SK-N-MC (cell line): Measurements from ENCODE around the gene ANAPC2.

Experiments used
- DNase-seq: peaks from one replicate; pipeline ENCODE4 v3.0.0-alpha.2; 2011; ENCODE audit warnings: low read depth, low spot score
- H3K27ac ChIP-seq: fragments of 200-600 bp; sonication (generic); 2 replicates; pipeline ENCODE4 v1.5.1; 2016; ENCODE audit warnings: mixed run types
- H3K36me3 ChIP-seq: fragments of 200-600 bp; sonication (generic); 2 replicates; pipeline ENCODE4 v1.6.1; 2017; ENCODE audit warnings: antibody characterized with exemption, low read length, mixed read lengths; ENCODE audit not compliant: insufficient read depth
- H3K4me3 ChIP-seq: fragments of 200-600 bp; sonication (generic); 2 replicates; pipeline ENCODE4 v1.5.1; 2016
- H3K9ac ChIP-seq: fragments of 200-600 bp; sonication (generic); 2 replicates; pipeline ENCODE4 v1.8.0; 2017; ENCODE audit warnings: mixed run types, mixed read lengths; ENCODE audit not compliant: insufficient read length
- H3K9me3 ChIP-seq: fragments of 200-600 bp; sonication (generic); 2 replicates; pipeline ENCODE4 v1.6.1; 2017; ENCODE audit warnings: low read depth, mild to moderate bottlenecking, antibody characterized with exemption, low read length, moderate library complexity, mixed read lengths
- EZH2 ChIP-seq: fragments of 200-600 bp; sonication (generic); IDR thresholded peaks from one replicate; pipeline ENCODE4 v1.6.1; 2017; ENCODE audit warnings: antibody characterized with exemption
- FOXP2 ChIP-seq: optimal IDR thresholded peaks from 2 replicates; pipeline ENCODE3; 2011; ENCODE audit warnings: mild to moderate bottlenecking, moderate library complexity; ENCODE audit not compliant: insufficient read depth; ENCODE audit errors: extremely low read length, control extremely low read depth
- POLR2AphosphoS5 ChIP-seq: IDR thresholded peaks from 2 replicates; pipeline ENCODE4 v1.6.1; 2012; ENCODE audit warnings: mild to moderate bottlenecking, low read depth, low read length, borderline replicate concordance

The ANAPC2 gene

GRCh38 chr9:137185921-137186320, 2.4 kb downstream of the ANAPC2 start:
- no peak overlapping the region for H3K27ac ChIP-seq
- H3K36me3 ChIP-seq: peaks cover 14% of the 10 kb centered on the region; the same call in 1 of the 2 replicates
- H3K4me3 ChIP-seq: no peak overlapping the region

GRCh38 chr9:137184881-137185660, 3.3 kb downstream of the ANAPC2 start:
- Histone ChIP-seq H3K9ac (no peak overlapping the region), H3K36me3 (peaks cover 11% of the 10 kb centered on the region; the same call in 1 of the 2 replicates), H3K4me3 (no peak overlapping the region), H3K27ac (no peak overlapping the region), H3K9me3 (no peaks in the 10 kb centered on the region)
- TF ChIP-seq POLR2AphosphoS5: no peak
- TF ChIP-seq EZH2: no peak
- TF ChIP-seq FOXP2: no peak
- no peak for DNase-seq

More at GRCh38 chr9:137185921-137186320, 2.4 kb downstream of the ANAPC2 start:
- no peak for TF ChIP-seq EZH2
- no peak for TF ChIP-seq FOXP2
- no peak for TF ChIP-seq POLR2AphosphoS5
- no peak for DNase-seq
- no peak overlapping the region for H3K9ac ChIP-seq
- H3K9me3 ChIP-seq: no peaks in the 10 kb centered on the region

- H3K36me3 ChIP-seq: peaks cover 8% of the 10 kb centered on the region; the same call in 1 of the 2 replicates
- H3K27ac ChIP-seq: no peak overlapping the region
- no peak for DNase-seq
- TF ChIP-seq EZH2 (no peak), POLR2AphosphoS5 (no peak), FOXP2 (no peak)
- no peak overlapping the region for H3K9ac ChIP-seq
- no peaks in the 10 kb centered on the region for H3K9me3 ChIP-seq
- no peak overlapping the region for H3K4me3 ChIP-seq
Observed at GRCh38 chr9:137183980-137184595, 4.3 kb downstream of the ANAPC2 start.

GRCh38 chr9:137182836-137183235, 5.5 kb downstream of the ANAPC2 start:
- DNase-seq: no peak
- peaks cover 8% of the 10 kb centered on the region; the same call in 1 of the 2 replicates for H3K36me3 ChIP-seq

GRCh38 chr9:137181680-137182079, 6.7 kb downstream of the ANAPC2 start:
- Histone ChIP-seq H3K27ac (no peak overlapping the region), H3K4me3 (no peak overlapping the region), H3K9ac (no peak overlapping the region), H3K9me3 (no peaks in the 10 kb centered on the region), H3K36me3 (peaks cover 8% of the 10 kb centered on the region; the same call in 1 of the 2 replicates)
- DNase-seq: no peak
- TF ChIP-seq FOXP2 (no peak), EZH2 (no peak), POLR2AphosphoS5 (no peak)

More at GRCh38 chr9:137182836-137183235, 5.5 kb downstream of the ANAPC2 start:
- no peak overlapping the region for H3K4me3 ChIP-seq
- H3K9ac ChIP-seq: no peak overlapping the region
- TF ChIP-seq EZH2 (no peak), FOXP2 (no peak), POLR2AphosphoS5 (no peak)
- H3K27ac ChIP-seq: no peak overlapping the region
- no peaks in the 10 kb centered on the region for H3K9me3 ChIP-seq

GRCh38 chr9:137180491-137180890, 7.9 kb downstream of the ANAPC2 start:
- Histone ChIP-seq H3K9me3 (no peaks in the 10 kb centered on the region), H3K36me3 (peaks cover 8% of the 10 kb centered on the region; the same call in 1 of the 2 replicates), H3K9ac (no peak overlapping the region), H3K4me3 (no peak overlapping the region), H3K27ac (no peak overlapping the region)
- DNase-seq: no peak
- TF ChIP-seq FOXP2 (no peak), POLR2AphosphoS5 (no peak), EZH2 (no peak)

- Histone ChIP-seq H3K4me3 (no peak overlapping the region), H3K27ac (no peak overlapping the region), H3K9me3 (no peaks in the 10 kb centered on the region), H3K9ac (no peak overlapping the region), H3K36me3 (peaks cover 8% of the 10 kb centered on the region; the same call in 1 of the 2 replicates)
- no peak for TF ChIP-seq EZH2
- TF ChIP-seq POLR2AphosphoS5: no peak
- no peak for TF ChIP-seq FOXP2
- DNase-seq: no peak
Observed at GRCh38 chr9:137179761-137180160, 8.6 kb downstream of the ANAPC2 start.

GRCh38 chr9:137178939-137179630, 9.3 kb downstream of the ANAPC2 start:
- Histone ChIP-seq H3K4me3 (no peak overlapping the region), H3K9ac (no peak overlapping the region), H3K9me3 (no peaks in the 10 kb centered on the region), H3K36me3 (peaks cover 8% of the 10 kb centered on the region; the same call in 1 of the 2 replicates), H3K27ac (no peak overlapping the region)
- no peak for DNase-seq
- no peak for TF ChIP-seq EZH2
- no peak for TF ChIP-seq POLR2AphosphoS5
